Lung (tissue), 16 donors: Measurements from ENCODE around the gene FUT1. TPM values are rescaled to one million over a fixed set of nuclear protein-coding genes. Genes with fewer than 3 reads are reported as not detected.

Experiments
- ATAC-seq: fragments of 200-7000 bp; cut with Tn5 transposase; one replicate; pipeline ENCODE4 v1.9.1; 2020; ENCODE audit warnings: moderate number of reproducible peaks; ENCODE audit not compliant: insufficient read depth, low FRiP score
- DNase-seq, 3 donors: peaks; one replicate each; pipeline ENCODE4 v3.0.0-alpha.2; 2013 to 2017
- H3K27ac ChIP-seq, 2 donors: one replicate each; pipeline ENCODE4 v1.5.1; 2013; ENCODE audit warnings: mild to moderate bottlenecking in 2 of 2, moderate library complexity in 2 of 2, control low read depth in 1 of 2, inconsistent platforms in 1 of 2, low read depth in 1 of 2, low read length in 1 of 2
- H3K27me3 ChIP-seq, 3 donors: one replicate each; pipeline ENCODE4 v1.5.1; 2013; ENCODE audit warnings: low read length in 2 of 3; ENCODE audit not compliant: control insufficient read depth in 3 of 3, insufficient read depth in 3 of 3
- H3K36me3 ChIP-seq, 4 donors: one replicate each; pipeline ENCODE4 v1.5.1; 2013; ENCODE audit warnings: low read length in 4 of 4, mild to moderate bottlenecking in 1 of 4, moderate library complexity in 1 of 4; ENCODE audit not compliant: control insufficient read depth in 4 of 4, insufficient read depth in 4 of 4
- H3K4me1 ChIP-seq, 5 donors: one replicate each; pipeline ENCODE4 v1.5.1; 2013; ENCODE audit warnings: low read length in 5 of 5, mild to moderate bottlenecking in 2 of 5, moderate library complexity in 1 of 5; ENCODE audit not compliant: control insufficient read depth in 5 of 5, insufficient read depth in 5 of 5
- H3K4me3 ChIP-seq: one replicate; pipeline ENCODE4 v1.5.1; 2013; ENCODE audit warnings: mild to moderate bottlenecking, control low read depth, moderate library complexity
- H3K9ac ChIP-seq, 2 donors: one replicate each; pipeline ENCODE4 v1.5.1; 2013; ENCODE audit warnings: low read length in 2 of 2, control low read depth in 1 of 2; ENCODE audit not compliant: insufficient read depth in 1 of 2
- H3K9me3 ChIP-seq, 4 donors: one replicate each; pipeline ENCODE4 v1.5.1; 2013; ENCODE audit warnings: low read length in 3 of 4, mild to moderate bottlenecking in 1 of 4, moderate library complexity in 1 of 4; ENCODE audit not compliant: control insufficient read depth in 4 of 4, insufficient read depth in 3 of 4
- WGBS, 2 donors: extraction: QIAGEN DNeasy Blood & Tissue Kit; methylation state at CpG; one replicate each; pipeline ENCODE4 v1.1.7; 2013; 5-methylcytosine and 5-hydroxymethylcytosine counted together
- long read RNA-seq, 5 donors: transcript quantifications; one replicate each; lab custom pipeline, GENCODE V29; 2026
- polyA plus RNA-seq, 2 donors: library from polyadenylated mRNA; stranded (reverse); fragments of 200-250 nt; gene quantifications; one replicate each; pipeline ENCODE4 v1.2.1, GENCODE V29; 2013
- total RNA-seq, 2 donors: library from RNA; depleted of rRNA in 1 of 2; stranded (reverse); fragments of >200 nt in 1 of 2; gene quantifications; one replicate each; pipeline ENCODE4 v1.2.1, GENCODE V29; 2014 to 2021
- TF ChIP-seq, protein P1 (sequence below): IDR thresholded peaks from 2 replicates; pipeline ENCODE4 v1.5.1; 2012; ENCODE audit warnings: mild to moderate bottlenecking; ENCODE audit errors: control extremely low read depth, extremely low read depth
- donor health status: control.
- donor health status: control.
- donor health status: Bipolar disorder and iron deficiency.
- donor health status: healthy.
- donor health status: DM: yes; HTN: yes; CAD: no.

FUT1 gene
- 10 to 100 TPM in 1 of 2 donors, 1 to 10 TPM in 1; 5.1 to 12.4 TPM for total RNA-seq
- polyA plus RNA-seq, result 1 to 10 TPM; 5.5 to 8.6 TPM
- long read RNA-seq, donor 1, result 0 reads
- long read RNA-seq, donor 2, result 0 reads
- long read RNA-seq, donor 3, result 0 reads
- long read RNA-seq, donor 4, result 0 reads
- long read RNA-seq, donor 5, result 0 reads

DNA sequence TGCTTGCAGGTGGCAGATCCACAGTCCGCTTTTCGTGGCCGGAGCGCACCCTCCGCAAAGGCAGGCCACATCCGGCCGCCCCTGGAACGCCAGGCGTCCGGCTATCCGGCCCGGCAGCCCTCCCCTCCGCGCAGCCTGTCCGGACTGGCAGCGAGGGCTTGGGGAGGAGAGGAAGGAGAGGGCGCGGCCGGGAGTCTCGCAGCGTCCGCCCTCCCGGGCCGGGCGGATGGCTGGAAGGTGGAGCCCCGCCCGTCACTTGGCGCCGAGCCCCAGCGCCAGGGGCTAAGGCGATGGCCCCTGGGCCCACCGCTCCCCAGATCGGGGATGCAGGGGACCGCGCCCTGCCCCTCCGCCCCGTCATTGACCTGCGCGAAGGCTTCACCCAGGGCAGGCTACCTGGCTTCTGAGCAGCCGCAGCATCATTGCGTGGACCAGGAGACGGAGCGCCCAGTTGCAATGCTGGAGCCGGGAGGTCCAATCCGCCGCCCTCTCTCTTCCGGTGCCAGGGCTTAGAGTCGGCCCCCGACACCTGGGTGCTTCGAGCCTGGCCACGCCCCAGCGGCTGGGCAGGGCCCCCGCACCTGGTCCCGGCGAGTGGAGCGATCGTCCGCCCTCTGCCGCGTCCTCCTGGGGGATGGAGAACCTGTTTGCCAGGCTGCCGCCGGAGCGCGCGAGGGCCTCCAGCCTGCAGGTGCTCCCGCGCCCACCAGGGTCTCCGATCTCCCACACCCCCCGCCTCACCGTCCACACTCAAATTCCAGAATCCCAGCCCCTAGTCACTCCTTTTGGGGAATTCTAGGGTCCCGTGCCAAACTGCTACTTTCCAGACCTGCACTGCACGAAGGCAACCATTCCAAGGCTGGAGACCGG, at the start of gene FUT1:
TSS of gene FUT1 (minus strand) at position 146 of the 870 bp plus-strand sequence. CDS start 1,360 bp downstream, outside the sequence.
- DNase-seq, result peak; percentile 73 to 88 (median 87)
- H3K4me3 ChIP-seq, result peak within 1 kb of the TSS; percentile 30
- H3K9ac ChIP-seq, result peak within 1 kb of the TSS in 1 of 2 donors; percentile 58

DNA sequence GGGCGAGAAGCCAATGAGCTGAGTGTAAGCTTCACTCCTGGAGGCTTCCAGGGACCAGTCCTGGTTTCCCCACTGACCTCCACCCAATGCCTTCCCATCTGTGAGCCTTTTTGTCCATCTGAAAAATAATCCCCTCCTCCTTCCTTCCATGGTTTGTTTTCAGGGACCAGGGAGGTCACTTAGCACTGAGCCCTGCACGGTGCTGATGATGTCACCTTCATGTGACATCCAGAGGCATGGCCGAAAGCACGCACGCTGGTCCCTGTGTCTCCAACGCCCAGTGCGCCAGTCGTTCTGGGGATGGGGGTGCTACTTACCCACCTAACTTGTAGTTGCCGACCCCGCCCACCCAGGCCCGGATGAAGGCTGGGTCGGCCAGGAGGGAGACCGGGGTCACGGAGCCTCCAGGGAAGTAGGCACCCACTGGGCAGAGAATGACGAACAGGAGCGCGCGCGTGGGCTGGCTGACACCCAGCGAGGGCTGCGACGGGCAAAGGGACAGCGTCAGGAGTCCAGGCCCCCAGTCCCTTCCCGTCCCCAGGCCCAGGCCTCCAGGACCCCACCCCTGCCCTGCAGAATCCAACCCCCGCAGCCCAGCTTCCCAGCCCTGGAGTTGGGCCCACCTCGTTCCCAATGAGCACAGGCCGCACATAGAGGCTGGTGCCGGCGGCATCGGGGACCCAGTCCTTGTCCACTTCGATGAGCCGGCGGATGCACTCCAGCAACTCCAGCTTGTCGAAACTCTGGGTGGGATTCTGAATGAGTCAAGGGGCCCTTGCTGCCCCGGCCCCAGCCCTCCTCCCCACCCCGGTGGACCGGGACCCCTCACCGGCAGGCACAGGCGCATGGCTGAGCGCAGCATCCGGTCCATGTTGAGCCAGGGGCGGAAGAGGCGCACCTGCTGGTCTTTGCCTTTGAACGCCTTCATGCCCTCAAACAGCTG, 47.2 kb upstream of the FUT1 start:
- no peak for ATAC-seq
- DNase-seq, result no peak
- TF ChIP-seq, protein P1, sequence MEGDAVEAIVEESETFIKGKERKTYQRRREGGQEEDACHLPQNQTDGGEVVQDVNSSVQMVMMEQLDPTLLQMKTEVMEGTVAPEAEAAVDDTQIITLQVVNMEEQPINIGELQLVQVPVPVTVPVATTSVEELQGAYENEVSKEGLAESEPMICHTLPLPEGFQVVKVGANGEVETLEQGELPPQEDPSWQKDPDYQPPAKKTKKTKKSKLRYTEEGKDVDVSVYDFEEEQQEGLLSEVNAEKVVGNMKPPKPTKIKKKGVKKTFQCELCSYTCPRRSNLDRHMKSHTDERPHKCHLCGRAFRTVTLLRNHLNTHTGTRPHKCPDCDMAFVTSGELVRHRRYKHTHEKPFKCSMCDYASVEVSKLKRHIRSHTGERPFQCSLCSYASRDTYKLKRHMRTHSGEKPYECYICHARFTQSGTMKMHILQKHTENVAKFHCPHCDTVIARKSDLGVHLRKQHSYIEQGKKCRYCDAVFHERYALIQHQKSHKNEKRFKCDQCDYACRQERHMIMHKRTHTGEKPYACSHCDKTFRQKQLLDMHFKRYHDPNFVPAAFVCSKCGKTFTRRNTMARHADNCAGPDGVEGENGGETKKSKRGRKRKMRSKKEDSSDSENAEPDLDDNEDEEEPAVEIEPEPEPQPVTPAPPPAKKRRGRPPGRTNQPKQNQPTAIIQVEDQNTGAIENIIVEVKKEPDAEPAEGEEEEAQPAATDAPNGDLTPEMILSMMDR, result no peak
- Histone ChIP-seq H3K9me3 (no peaks in the 10 kb centered on the region), H3K4me3 (no peak overlapping the region), H3K4me1 (peaks cover 0 to 12% (median 3%) of the 10 kb centered on the region in 5 donors), H3K27ac (no peak overlapping the region), H3K9ac (no peak overlapping the region), H3K27me3 (no peaks in the 10 kb centered on the region), H3K36me3 (peaks cover 0 to 8% (median 0%) of the 10 kb centered on the region in 4 donors)
- 94 to 97% methylated on average over 44 of the region's 44 CpGs for WGBS, 2 donors

More for the DNA sequence above, at the start of gene FUT1:
- TF ChIP-seq, protein P1, result no peak
- Histone ChIP-seq H3K9me3 (no peaks in the 10 kb centered on the region), H3K27ac (peak within 1 kb of the TSS in 1 of 2 donors; percentile 69), H3K36me3 (peaks cover 0 to 10% (median 0%) of the 10 kb centered on the region in 4 donors), H3K4me1 (peaks cover 0 to 18% (median 5%) of the 10 kb centered on the region in 5 donors), H3K27me3 (peaks cover 0 to 10% (median 7%) of the 10 kb centered on the region in 3 donors)
- peak; percentile 79 for ATAC-seq
- WGBS, 2 donors, result 1 to 2% methylated on average over 60 to 73 of the region's 73 CpGs

DNA sequence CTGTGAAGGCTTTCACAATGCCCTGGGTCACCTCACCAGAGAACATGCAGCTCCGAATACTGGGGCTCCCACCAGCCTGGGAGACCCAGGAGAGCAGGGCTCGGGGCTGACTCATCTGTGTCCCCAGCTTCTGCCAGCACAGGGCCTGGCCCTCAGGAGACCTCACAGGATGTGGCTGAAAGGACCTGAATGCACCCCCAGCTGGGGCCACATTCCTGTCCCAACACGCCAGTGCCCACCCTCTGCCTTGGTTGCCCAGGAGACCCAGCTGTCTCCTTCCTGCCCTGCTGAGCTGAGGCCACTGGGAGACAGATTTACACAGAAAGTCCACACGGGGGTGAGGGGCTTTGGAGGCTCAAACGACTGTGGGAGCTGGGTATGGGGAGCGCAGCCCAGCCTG, 46.5 kb upstream of the FUT1 start:
- WGBS, 2 donors, result 74 to 78% methylated on average over 6 of the region's 6 CpGs
- Histone ChIP-seq H3K9ac (no peak overlapping the region), H3K27ac (no peak overlapping the region), H3K36me3 (peaks cover 0 to 6% (median 0%) of the 10 kb centered on the region in 4 donors), H3K9me3 (no peaks in the 10 kb centered on the region), H3K4me1 (peaks cover 0 to 12% (median 3%) of the 10 kb centered on the region in 5 donors), H3K27me3 (no peaks in the 10 kb centered on the region), H3K4me3 (no peak overlapping the region)
- ATAC-seq (no peak), DNase-seq (no peak)
- TF ChIP-seq, protein P1, result no peak
